ENCODE data around the gene SPACA6. TPM values are rescaled to one million over a fixed set of nuclear protein-coding genes. Genes with fewer than 3 reads are reported as not detected.
"Not testable (repeated sequence)": the region's sequence is repeated elsewhere in the genome, so short reads cannot be mapped to it uniquely, and the experiment has no call there.

The SPACA6 gene
- total and polyA plus RNA-seq, 2 donors (not counting 1 experiment from before 2014, with no cell fraction given), result 5.5 to 8.6 TPM

DNA sequence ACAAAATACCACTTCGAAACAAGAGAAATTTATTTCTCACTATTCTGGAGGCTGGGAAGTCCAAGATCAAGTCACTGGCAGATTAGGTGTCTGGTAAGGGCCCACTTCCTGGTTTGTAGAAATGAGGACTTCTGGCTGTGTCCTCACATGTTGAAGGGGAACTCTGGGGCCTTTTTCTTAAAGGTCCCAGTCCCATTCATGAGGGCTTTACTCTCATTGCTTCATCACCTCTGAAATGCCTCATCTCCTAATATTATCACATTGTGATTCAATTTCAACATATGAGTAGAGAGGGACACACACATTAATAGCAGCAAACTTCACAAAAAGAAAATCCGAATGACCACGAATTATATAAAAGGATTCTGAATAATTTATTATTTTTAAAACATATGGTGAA is 24.9 kb upstream of the SPACA6 start:
- Histone ChIP-seq H4K20me1 (ENCODE audit: control insufficient read depth, extremely low read depth, insufficient read depth, low read length) (no peaks in the 10 kb centered on the region), H3K79me2 (ENCODE audit: control insufficient read depth, insufficient read depth, low read length) (no peaks in the 10 kb centered on the region), H3K27ac (ENCODE audit: insufficient read depth, low read length) (no peak overlapping the region), H3K9ac (ENCODE audit: insufficient read depth, low read length) (no peak overlapping the region), H3K9me3 (ENCODE audit: control insufficient read depth, insufficient read depth, low read depth, low read length) (no peaks in the 10 kb centered on the region), H3K27me3 (ENCODE audit: control insufficient read depth, insufficient read depth, low read length) (no peaks in the 10 kb centered on the region), H3K4me1 (ENCODE audit: control insufficient read depth, extremely low read depth, insufficient read depth, low read length) (no peaks in the 10 kb centered on the region), H3K36me3 (ENCODE audit: control insufficient read depth, insufficient read depth, low read length) (no peaks in the 10 kb centered on the region), H3K4me2 (ENCODE audit: extremely low read depth, insufficient read depth, low read length) (no peak overlapping the region), H3K4me3 (replicated peaks in 1 of 4; ENCODE audit: control extremely low read depth in 1 of 4, insufficient read depth in 1 of 4, low read depth in 3 of 4, low read length in 4 of 4) (no peak overlapping the region), H2AFZ (ENCODE audit: low read length) (no peak overlapping the region)
- DNase-seq (ENCODE audit: low read depth in 2 of 2), result no peak
- no peak for TF ChIP-seq EZH2 (IDR thresholded peaks at IDR 0.05; ENCODE audit: low read length, missing control alignments)
- TF ChIP-seq, protein P1, sequence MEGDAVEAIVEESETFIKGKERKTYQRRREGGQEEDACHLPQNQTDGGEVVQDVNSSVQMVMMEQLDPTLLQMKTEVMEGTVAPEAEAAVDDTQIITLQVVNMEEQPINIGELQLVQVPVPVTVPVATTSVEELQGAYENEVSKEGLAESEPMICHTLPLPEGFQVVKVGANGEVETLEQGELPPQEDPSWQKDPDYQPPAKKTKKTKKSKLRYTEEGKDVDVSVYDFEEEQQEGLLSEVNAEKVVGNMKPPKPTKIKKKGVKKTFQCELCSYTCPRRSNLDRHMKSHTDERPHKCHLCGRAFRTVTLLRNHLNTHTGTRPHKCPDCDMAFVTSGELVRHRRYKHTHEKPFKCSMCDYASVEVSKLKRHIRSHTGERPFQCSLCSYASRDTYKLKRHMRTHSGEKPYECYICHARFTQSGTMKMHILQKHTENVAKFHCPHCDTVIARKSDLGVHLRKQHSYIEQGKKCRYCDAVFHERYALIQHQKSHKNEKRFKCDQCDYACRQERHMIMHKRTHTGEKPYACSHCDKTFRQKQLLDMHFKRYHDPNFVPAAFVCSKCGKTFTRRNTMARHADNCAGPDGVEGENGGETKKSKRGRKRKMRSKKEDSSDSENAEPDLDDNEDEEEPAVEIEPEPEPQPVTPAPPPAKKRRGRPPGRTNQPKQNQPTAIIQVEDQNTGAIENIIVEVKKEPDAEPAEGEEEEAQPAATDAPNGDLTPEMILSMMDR (conservative IDR thresholded peaks at IDR 0.05 in 1 of 2, IDR thresholded peaks at IDR 0.05 in 1 of 2; ENCODE audit: low read depth in 1 of 2, low read length in 2 of 2), result no peak

DNA sequence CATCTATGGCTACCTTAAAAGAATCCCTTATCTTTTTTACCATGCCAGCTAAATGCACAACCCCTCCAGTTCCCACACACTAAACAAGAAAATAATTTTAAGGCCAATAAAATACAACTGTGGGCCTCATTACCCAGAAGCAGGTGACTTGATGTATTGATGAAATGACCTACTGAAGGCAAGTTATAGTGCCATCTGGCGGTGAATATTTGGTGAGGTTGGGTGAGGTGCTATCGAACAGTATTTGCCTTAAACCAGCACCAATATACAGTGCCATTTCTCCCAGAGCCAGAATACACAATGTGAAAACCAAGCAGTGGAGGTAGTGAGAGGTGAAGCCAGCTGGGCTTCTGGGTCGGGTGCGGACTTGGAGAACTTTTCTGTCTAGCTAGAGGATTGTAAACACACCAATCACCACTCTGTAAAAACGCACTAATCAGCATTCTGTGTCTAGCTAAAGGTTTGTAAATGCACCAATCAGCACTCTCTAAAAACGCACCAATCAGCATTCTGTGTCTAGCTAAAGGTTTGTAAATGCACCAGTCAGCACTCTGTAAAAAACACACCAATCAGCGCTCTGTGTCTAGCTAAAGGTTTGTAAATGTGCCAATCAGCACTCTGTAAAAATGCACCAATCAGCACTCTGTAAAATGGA is 17.1 kb upstream of the SPACA6 start:
- H3K79me2 ChIP-seq (ENCODE audit: control insufficient read depth, insufficient read depth, low read length); H3K4me3 ChIP-seq (replicated peaks in 1 of 4; ENCODE audit: control extremely low read depth in 1 of 4, insufficient read depth in 1 of 4, low read depth in 3 of 4, low read length in 4 of 4); H3K27me3 ChIP-seq (ENCODE audit: control insufficient read depth, insufficient read depth, low read length); H3K4me2 ChIP-seq (ENCODE audit: extremely low read depth, insufficient read depth, low read length); H3K9me3 ChIP-seq (ENCODE audit: control insufficient read depth, insufficient read depth, low read depth, low read length); H3K27ac ChIP-seq (ENCODE audit: insufficient read depth, low read length); H3K9ac ChIP-seq (ENCODE audit: insufficient read depth, low read length); H3K4me1 ChIP-seq (ENCODE audit: control insufficient read depth, extremely low read depth, insufficient read depth, low read length); H3K36me3 ChIP-seq (ENCODE audit: control insufficient read depth, insufficient read depth, low read length); H2AFZ ChIP-seq (ENCODE audit: low read length); H4K20me1 ChIP-seq (ENCODE audit: control insufficient read depth, extremely low read depth, insufficient read depth, low read length): not testable (repeated sequence)
- TF ChIP-seq, protein P1 (conservative IDR thresholded peaks at IDR 0.05 in 1 of 2, IDR thresholded peaks at IDR 0.05 in 1 of 2; ENCODE audit: low read depth in 1 of 2, low read length in 2 of 2), result peak in 1 of 2 donors; percentile 39
- DNase-seq (ENCODE audit: low read depth in 2 of 2), result peak in 1 of 2 donors; percentile 35

DNA sequence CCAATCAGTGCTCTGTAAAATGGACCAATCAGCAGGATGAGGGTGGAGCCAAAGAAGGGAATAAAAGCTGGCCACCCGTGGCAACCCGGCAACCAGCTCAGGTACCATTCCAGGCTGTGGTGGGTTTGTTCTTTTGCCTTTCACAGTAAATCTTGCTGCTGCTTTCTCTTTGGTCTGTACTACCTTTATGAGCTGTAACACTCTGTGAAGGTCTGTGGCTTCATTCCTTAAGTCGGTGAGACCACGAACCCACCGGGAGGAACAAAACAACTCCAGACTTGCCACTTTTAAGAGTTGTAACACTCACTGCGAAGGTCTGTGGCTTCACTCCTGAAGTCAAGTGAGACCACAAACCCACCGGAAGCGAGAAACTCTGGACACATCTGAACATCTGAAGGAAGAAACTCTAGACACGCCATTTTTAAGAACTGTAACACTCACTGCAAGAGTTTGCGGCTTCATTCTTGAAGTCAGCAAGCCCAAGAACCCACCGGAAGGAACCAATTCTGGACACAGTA is 16.5 kb upstream of the SPACA6 start:
- Histone ChIP-seq H3K4me3 (replicated peaks in 1 of 4; ENCODE audit: control extremely low read depth in 1 of 4, insufficient read depth in 1 of 4, low read depth in 3 of 4, low read length in 4 of 4) (no peak overlapping the region), H2AFZ (ENCODE audit: low read length) (no peak overlapping the region), H3K79me2 (ENCODE audit: control insufficient read depth, insufficient read depth, low read length) (no peaks in the 10 kb centered on the region), H4K20me1 (ENCODE audit: control insufficient read depth, extremely low read depth, insufficient read depth, low read length) (no peaks in the 10 kb centered on the region), H3K9ac (ENCODE audit: insufficient read depth, low read length) (no peak overlapping the region), H3K9me3 (ENCODE audit: control insufficient read depth, insufficient read depth, low read depth, low read length) (no peaks in the 10 kb centered on the region), H3K27ac (ENCODE audit: insufficient read depth, low read length) (no peak overlapping the region), H3K4me1 (ENCODE audit: control insufficient read depth, extremely low read depth, insufficient read depth, low read length) (no peaks in the 10 kb centered on the region), H3K27me3 (ENCODE audit: control insufficient read depth, insufficient read depth, low read length) (no peaks in the 10 kb centered on the region), H3K4me2 (ENCODE audit: extremely low read depth, insufficient read depth, low read length) (no peak overlapping the region), H3K36me3 (ENCODE audit: control insufficient read depth, insufficient read depth, low read length) (no peaks in the 10 kb centered on the region)
- no peak for TF ChIP-seq EZH2 (IDR thresholded peaks at IDR 0.05; ENCODE audit: low read length, missing control alignments)
- TF ChIP-seq, protein P1 (conservative IDR thresholded peaks at IDR 0.05 in 1 of 2, IDR thresholded peaks at IDR 0.05 in 1 of 2; ENCODE audit: low read depth in 1 of 2, low read length in 2 of 2), result no peak
- DNase-seq (ENCODE audit: low read depth in 2 of 2), result no peak

All from fibroblast of lung (primary cell).